NCI-H2171 (cell line): ENCODE data around the gene TSPAN15.

Experiments used
- DNase-seq: peaks from one replicate; lab custom pipeline; 2025; lab: John Stamatoyannopoulos, UW

TSPAN15 gene

GRCh38 chr10:69553328-69553727 is 102.1 kb downstream of the TSPAN15 start:
- no peak for DNase-seq

GRCh38 chr10:69554611-69555010 is 103.3 kb downstream of the TSPAN15 start:
- no peak for DNase-seq
